Activated T-cell treated with anti-CD3 and anti-CD28 coated beads, Interleukin-2, amount 50 U/mL, for 24 hours (primary cell): Measurements from ENCODE around the gene ERMP1.
"Not testable (repeated sequence)": the region's sequence is repeated elsewhere in the genome, so short reads cannot be mapped to it uniquely, and the experiment has no call there.

Experiments used
- DNase-seq: peaks from one replicate; pipeline ENCODE4 v3.0.0-alpha.2; 2020
- H3K27ac Mint-ChIP-seq: 2 replicates; pipeline ENCODE4 v1.8.0; 2020; ENCODE audit warnings: mild to moderate bottlenecking, mixed read lengths
- H3K27me3 Mint-ChIP-seq: 2 replicates; pipeline ENCODE4 v1.8.0; 2020; ENCODE audit warnings: mixed read lengths
- H3K36me3 Mint-ChIP-seq: 2 replicates; pipeline ENCODE4 v1.8.0; 2020; ENCODE audit warnings: low read depth, mixed read lengths
- H3K4me1 Mint-ChIP-seq: 2 replicates; pipeline ENCODE4 v1.8.0; 2020; ENCODE audit warnings: low read depth, mixed read lengths
- H3K4me3 Mint-ChIP-seq: 2 replicates; pipeline ENCODE4 v1.8.0; 2020; ENCODE audit warnings: mild to moderate bottlenecking, moderate library complexity, mixed read lengths
- H3K9me3 Mint-ChIP-seq: 2 replicates; pipeline ENCODE4 v1.8.0; 2020; ENCODE audit warnings: mixed read lengths

ERMP1 gene

DNA sequence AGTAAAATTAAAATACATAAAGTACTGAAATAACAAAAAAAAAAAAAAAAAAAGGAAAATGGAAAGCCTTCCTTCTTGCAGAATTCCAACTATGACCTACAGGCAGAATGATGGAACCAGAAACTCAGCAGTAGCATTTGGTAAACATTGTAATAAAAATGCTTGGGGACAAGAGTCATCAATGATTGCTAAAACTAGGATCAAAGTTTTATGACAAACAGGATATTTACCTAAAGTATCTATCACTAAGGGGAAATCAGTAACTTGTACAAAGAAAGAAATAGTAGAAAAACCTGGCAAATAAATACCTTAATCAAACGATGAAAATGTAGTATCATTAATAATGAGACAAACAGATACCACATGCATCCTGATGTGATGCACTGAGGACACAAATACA is 17.5 kb downstream of the ERMP1 start:
- Mint-ChIP-seq H3K4me3 (no peak overlapping the region), H3K4me1 (peaks cover 2% of the 10 kb centered on the region), H3K27ac (no peak overlapping the region), H3K9me3 (no peaks in the 10 kb centered on the region), H3K36me3 (peaks cover 57% of the 10 kb centered on the region), H3K27me3 (no peaks in the 10 kb centered on the region)
- no peak for DNase-seq

DNA sequence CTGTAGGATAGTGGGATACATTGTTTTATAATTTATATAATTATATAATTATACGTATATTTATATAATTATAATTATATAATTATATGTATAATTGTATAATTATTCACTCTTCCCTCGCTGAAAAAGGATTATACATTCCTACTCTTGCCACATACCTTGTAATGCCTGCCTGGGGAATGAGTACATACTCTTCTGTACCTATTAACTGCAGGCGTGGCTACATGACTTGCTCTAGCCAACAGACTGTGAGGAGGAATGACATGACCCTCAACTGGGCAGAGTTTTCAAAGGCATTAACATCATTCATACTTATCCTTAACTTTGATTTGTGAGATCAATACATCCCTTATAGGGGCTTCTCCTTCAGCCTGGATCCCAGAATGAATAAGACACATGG is 19.1 kb downstream of the ERMP1 start:
- H3K27ac Mint-ChIP-seq: no peak overlapping the region
- DNase-seq: no peak
- H3K4me1 Mint-ChIP-seq: no peaks in the 10 kb centered on the region
- no peak overlapping the region for H3K4me3 Mint-ChIP-seq
- no peaks in the 10 kb centered on the region for H3K9me3 Mint-ChIP-seq
- peaks cover 60% of the 10 kb centered on the region for H3K36me3 Mint-ChIP-seq
- H3K27me3 Mint-ChIP-seq: no peaks in the 10 kb centered on the region

DNA sequence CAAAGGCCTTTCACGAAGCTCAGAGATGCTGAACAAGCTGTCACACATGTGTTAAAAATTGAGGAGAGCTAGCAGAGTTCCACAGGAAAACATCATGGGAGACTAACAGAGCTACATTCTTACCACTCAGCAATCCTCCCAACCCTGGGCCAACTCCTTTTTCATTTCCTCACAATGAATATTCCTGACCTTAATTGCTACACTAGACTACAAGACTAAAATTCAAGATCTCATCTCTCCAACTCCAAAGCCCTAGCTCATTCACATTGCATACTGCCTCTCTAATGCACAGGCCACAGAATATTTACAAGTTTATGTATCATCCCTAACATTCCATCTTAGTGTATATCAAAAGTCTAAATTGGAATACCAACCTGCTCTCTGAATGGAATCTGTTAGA is 21.2 kb downstream of the ERMP1 start:
- Mint-ChIP-seq H3K36me3 (peaks cover 60% of the 10 kb centered on the region), H3K4me1 (no peaks in the 10 kb centered on the region), H3K27me3 (no peaks in the 10 kb centered on the region), H3K4me3 (no peak overlapping the region), H3K27ac (no peak overlapping the region), H3K9me3 (no peaks in the 10 kb centered on the region)
- no peak for DNase-seq

DNA sequence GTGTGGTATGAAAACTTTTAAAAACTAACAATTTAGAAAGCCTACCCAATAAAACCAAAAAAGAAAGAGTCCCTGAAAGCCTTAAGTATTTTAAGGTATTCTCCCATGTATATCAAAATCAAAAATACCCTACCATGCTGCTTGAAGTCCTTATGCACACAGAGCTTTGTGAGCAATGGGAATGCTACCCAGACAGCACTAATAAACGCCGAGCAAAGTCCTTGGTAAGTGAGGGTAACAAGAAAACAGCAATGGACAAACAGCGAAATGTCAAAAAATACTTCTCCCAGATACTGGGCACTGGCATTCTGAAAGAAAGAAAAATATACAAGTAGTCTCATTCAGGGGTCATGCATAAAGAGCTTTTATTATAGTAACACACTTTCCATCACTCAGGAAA is 27.4 kb downstream of the ERMP1 start:
- no peaks in the 10 kb centered on the region for H3K27me3 Mint-ChIP-seq
- H3K27ac Mint-ChIP-seq: no peak overlapping the region
- no peak overlapping the region for H3K4me3 Mint-ChIP-seq
- no peaks in the 10 kb centered on the region for H3K9me3 Mint-ChIP-seq
- peaks cover 11% of the 10 kb centered on the region for H3K4me1 Mint-ChIP-seq
- H3K36me3 Mint-ChIP-seq: peaks cover 43% of the 10 kb centered on the region
- DNase-seq: no peak

DNA sequence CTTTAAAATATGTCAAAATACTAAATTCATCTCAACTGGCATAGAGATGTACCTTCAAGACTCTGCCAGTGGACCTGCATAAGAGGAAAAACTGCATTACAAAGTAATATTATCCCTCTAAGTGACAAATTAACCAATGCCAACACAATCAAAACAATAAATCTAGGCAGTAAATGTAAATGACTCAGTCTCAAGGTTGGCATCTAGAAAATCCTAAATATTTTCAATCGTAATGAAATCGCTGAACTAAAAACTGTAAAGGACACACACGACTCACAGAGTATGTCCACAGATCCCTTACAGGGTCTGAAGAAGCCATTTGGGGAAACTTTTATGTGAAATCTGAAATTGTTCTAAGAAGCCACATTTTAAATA is 31.2 kb downstream of the ERMP1 start:
- no peak for DNase-seq
- H3K4me1 Mint-ChIP-seq: peaks cover 32% of the 10 kb centered on the region
- H3K27me3 Mint-ChIP-seq: no peaks in the 10 kb centered on the region
- H3K4me3 Mint-ChIP-seq: no peak overlapping the region
- no peaks in the 10 kb centered on the region for H3K9me3 Mint-ChIP-seq
- H3K27ac Mint-ChIP-seq: no peak overlapping the region
- H3K36me3 Mint-ChIP-seq: peaks cover 36% of the 10 kb centered on the region

DNA sequence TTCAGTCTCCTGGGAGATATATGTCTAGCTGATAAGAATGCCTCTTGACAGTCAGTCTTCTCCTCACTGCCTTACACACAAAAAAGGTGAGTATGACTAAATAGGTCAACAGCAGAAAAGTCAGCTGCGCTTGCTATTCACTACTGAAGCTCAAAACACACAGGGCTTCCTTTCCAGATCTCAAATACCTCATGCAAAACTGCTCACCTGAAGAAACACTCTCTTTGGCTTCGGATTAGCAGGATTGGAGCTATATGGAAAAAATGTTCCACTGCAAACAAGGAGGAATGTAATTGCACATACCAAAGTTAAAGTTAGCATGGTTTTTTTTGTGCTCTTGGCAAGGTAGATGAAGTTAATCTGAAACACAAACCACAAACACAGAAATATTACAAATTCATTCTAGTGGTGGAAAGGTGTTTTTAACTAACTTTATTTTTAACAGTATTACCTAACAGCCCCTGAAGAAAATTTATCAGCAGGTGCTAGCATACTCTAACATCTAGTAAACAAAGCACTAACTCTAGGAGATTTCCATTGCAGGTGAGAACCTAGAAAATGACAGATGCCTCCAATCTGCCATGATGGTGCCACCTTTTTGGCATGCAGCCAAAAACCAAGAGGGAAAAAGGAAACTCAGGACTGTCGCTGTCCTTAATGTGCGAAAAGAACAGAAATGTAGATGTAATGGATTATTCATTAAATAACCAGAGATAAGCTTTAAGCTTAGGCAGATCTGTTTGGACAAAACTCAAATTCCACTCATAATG is 31.8 kb downstream of the ERMP1 start:
- Mint-ChIP-seq H3K9me3 (no peaks in the 10 kb centered on the region), H3K27ac (peak overlapping the region; percentile 37), H3K27me3 (no peaks in the 10 kb centered on the region), H3K36me3 (peaks cover 39% of the 10 kb centered on the region), H3K4me3 (no peak overlapping the region), H3K4me1 (peaks cover 35% of the 10 kb centered on the region)
- no peak for DNase-seq

DNA sequence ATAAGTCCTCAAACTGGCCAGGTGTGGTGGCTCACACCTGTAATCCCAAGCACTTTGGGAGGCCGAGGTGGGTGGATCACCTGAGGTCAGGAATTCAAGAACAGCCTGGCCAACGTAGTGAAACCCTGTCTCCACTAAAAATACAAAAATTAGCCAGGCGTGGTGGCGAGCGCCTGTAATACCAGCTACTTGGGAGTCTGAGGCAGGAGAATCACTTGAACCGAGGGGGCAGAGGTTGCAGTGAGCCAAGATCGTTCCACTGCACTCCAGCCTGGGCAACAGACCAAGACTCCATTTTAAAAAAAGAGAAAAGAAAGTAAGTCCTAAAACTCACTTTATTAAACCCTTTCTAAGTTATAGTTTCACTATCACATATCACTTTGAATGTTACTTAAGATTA is 32.5 kb downstream of the ERMP1 start:
- Mint-ChIP-seq H3K36me3 (peaks cover 39% of the 10 kb centered on the region), H3K4me1 (peaks cover 37% of the 10 kb centered on the region), H3K27ac (peak overlapping the region; percentile 57)
- H3K4me3 Mint-ChIP-seq, DNase-seq, H3K27me3 Mint-ChIP-seq, H3K9me3 Mint-ChIP-seq: not testable (repeated sequence)

DNA sequence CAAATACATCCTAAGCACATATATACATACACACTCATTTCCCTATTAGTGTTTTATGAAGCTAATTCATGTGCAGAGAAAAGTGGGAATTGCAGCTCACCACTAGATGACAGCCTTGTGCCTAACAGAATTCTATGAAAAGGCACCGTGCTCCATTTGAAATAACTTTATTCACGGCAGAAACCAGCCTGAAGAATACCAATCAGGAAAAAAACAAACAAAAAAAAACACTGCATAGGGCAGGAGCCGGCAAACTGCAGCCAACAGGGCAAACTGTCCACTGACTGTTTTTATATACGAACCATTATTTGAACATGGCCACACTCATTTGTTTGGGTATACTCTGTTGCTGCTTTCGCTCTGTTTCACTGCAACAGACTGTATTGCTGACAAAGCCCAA is 33.6 kb downstream of the ERMP1 start:
- Mint-ChIP-seq H3K4me1 (peaks cover 42% of the 10 kb centered on the region), H3K27me3 (no peaks in the 10 kb centered on the region), H3K9me3 (no peaks in the 10 kb centered on the region), H3K27ac (no peak overlapping the region), H3K4me3 (no peak overlapping the region), H3K36me3 (peaks cover 42% of the 10 kb centered on the region)
- DNase-seq: no peak

DNA sequence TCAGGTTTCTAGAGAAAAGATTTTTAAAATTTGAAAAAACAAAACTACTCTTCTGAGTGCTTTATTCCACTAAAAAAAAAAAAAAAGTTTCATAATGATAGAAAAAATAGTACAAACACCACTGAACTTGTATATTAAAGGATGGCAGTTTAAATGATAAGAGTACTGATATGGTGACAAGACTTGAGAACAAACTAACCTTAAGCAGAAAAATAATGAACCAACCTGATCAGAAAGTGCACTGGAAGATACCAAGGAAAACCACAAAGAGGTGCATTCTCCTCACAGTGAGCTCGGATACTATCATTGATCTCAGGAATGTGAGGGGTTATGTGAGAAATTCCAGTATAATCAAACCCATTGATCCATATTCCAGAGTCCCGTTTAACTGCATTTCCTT is 34.3 kb downstream of the ERMP1 start:
- peaks cover 49% of the 10 kb centered on the region for H3K4me1 Mint-ChIP-seq

DNA sequence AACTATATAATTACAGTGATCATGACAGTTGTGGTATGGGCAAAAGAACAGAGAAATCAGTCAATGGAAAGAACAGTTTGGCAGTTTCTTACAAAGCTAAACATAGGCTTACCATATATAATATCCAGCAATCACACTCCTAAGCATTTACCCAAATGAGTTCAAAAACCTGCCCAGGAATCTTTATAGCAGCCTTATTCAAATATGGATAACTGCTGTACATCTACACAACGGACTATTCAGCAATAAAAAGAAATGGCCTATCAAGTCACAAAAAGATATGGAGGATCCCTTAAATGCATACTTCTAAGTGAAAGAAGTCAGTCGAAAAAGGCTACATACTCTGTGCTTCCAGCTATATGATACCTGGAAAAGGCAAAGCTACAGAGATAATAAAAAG is 36.6 kb downstream of the ERMP1 start:
- no peak overlapping the region for H3K4me3 Mint-ChIP-seq
- no peak overlapping the region for H3K27ac Mint-ChIP-seq
- no peaks in the 10 kb centered on the region for H3K27me3 Mint-ChIP-seq
- no peak for DNase-seq
- H3K9me3 Mint-ChIP-seq: no peaks in the 10 kb centered on the region
- H3K36me3 Mint-ChIP-seq: peaks cover 52% of the 10 kb centered on the region
- peaks cover 63% of the 10 kb centered on the region for H3K4me1 Mint-ChIP-seq

More for the DNA sequence above, 34.3 kb downstream of the ERMP1 start:
- peak overlapping the region; percentile 84 for H3K27ac Mint-ChIP-seq
- H3K4me3 Mint-ChIP-seq: no peak overlapping the region
- H3K9me3 Mint-ChIP-seq: no peaks in the 10 kb centered on the region
- H3K36me3 Mint-ChIP-seq: peaks cover 42% of the 10 kb centered on the region
- H3K27me3 Mint-ChIP-seq: no peaks in the 10 kb centered on the region
- DNase-seq: no peak

DNA sequence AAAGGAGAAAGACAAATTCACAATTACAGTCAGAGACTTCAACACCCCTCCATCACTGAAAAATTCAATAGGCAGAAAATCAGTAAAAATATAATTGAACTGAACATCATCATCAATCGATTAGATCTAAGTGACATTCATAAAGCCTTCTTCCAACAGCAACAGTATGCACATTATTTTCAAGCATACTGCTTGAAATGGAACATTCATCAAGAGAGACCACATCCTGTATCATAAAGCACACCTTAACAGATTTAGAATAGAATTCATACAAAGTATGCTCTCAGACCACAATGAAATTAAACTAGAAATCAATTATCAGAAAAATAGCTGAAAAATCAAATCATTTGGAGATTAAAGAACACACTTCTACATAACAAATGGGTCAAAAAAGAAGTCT is 39.1 kb downstream of the ERMP1 start:
- Mint-ChIP-seq H3K27me3 (no peaks in the 10 kb centered on the region), H3K36me3 (peaks cover 66% of the 10 kb centered on the region), H3K4me3 (no peak overlapping the region), H3K9me3 (no peaks in the 10 kb centered on the region), H3K4me1 (peaks cover 65% of the 10 kb centered on the region), H3K27ac (no peak overlapping the region)
- no peak for DNase-seq

DNA sequence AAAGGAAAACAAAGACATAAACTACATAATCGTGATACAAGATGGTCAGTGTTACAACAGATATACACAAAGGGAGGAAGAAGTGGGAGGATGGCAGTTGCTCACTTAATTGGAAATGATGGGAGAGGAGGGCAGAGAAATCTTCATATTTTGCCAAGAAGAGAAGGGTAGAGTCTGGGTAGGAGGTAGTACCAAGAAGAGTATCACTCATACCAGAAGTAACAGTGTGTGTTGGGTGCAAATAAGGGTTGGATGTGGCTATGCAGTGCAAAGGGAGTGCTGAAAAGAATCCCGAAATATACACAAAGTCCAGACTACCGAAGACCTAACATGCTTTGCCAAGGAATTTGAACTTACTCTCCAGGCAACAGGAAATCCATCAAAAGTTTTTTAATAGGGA is 41.0 kb downstream of the ERMP1 start:
- Mint-ChIP-seq H3K27me3 (no peaks in the 10 kb centered on the region), H3K36me3 (peaks cover 73% of the 10 kb centered on the region), H3K9me3 (no peaks in the 10 kb centered on the region), H3K27ac (peak overlapping the region; percentile 38), H3K4me3 (no peak overlapping the region), H3K4me1 (peaks cover 75% of the 10 kb centered on the region)
- no peak for DNase-seq

DNA sequence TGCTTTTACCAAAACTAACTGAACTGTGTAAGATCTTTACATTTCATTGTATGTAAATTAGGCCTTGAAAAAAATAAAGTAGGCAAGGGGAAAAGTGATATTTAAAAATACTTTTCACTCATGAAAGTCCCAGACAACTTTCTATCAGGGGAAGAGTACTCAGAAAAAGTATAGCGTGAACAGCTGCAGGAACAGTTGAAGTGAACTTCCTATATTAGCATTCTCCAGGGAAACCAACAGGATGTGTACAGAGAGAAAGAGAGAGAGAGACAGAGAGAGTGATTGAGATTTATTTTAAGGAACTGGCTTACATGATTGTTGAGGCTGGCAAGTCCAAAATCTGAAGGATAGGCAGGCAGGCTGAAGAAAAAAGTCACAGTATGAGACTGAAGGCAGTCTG is 42.0 kb downstream of the ERMP1 start:
- peaks cover 75% of the 10 kb centered on the region for H3K4me1 Mint-ChIP-seq
- H3K36me3 Mint-ChIP-seq: peaks cover 75% of the 10 kb centered on the region
- no peaks in the 10 kb centered on the region for H3K27me3 Mint-ChIP-seq
- H3K27ac Mint-ChIP-seq: no peak overlapping the region
- H3K9me3 Mint-ChIP-seq: no peaks in the 10 kb centered on the region
- no peak for DNase-seq
- no peak overlapping the region for H3K4me3 Mint-ChIP-seq

DNA sequence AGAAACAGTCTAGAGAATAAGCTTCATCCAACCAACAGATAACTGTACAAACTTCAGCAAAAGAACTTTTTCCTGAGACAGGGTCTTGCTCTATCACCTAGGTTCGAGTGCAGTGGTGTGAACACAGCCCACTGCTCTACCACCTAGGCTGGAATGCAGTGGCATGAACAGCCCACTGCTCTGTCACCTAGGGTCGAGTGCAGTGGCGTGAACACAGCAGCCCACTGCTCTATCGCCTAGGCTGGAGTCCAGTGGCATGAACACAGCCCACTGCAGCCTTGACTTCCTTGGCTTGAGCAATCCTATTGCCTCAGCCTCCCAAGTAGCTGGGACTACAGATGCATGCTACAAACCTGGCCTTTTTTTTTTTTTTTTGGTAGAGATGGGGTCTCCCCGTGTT is 43.4 kb downstream of the ERMP1 start:
- Mint-ChIP-seq H3K9me3 (no peaks in the 10 kb centered on the region), H3K36me3 (peaks cover 83% of the 10 kb centered on the region), H3K4me3 (no peak overlapping the region), H3K27ac (no peak overlapping the region), H3K4me1 (peaks cover 74% of the 10 kb centered on the region), H3K27me3 (no peaks in the 10 kb centered on the region)
- no peak for DNase-seq

DNA sequence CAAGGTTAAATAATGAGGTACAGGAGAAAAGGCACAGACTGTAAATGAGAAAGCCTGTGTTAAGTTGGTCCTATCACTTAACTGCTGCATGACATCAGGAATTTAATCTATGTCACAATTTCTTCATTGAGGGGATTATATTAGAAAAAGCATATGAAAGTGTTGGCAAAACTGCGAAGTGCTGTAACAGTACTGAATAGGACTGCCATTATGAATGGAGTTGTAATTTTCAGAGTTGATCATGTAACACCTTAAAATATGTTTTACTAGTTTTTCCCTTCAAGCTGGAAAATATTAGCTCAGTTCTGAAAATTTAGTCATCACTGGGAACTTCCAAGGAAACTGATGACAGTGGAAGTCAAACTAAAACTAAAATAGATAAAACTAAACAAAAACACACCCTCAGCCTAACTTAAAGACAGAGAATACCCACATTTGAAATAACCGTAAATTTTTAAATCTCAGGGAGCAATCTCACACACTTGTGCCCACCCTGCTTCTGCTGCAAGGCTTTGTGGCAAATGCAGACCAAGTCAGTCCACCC is 45.1 kb downstream of the ERMP1 start:
- Mint-ChIP-seq H3K9me3 (peaks cover 7% of the 10 kb centered on the region), H3K4me3 (peak overlapping the region; percentile 4), H3K36me3 (peaks cover 95% of the 10 kb centered on the region), H3K4me1 (peaks cover 65% of the 10 kb centered on the region), H3K27ac (peak overlapping the region; percentile 88), H3K27me3 (no peaks in the 10 kb centered on the region)
- DNase-seq: no peak
